Glomerular visceral epithelial cell (primary cell): ENCODE data around the gene SBDS.

Experiments
- DNase-seq: peaks from one replicate; pipeline ENCODE4 v3.0.0-alpha.2; 2016; ENCODE audit errors: extremely low spot score

SBDS gene

GRCh38 chr7:66946545-66946944 is 48.8 kb downstream of the SBDS start:
- DNase-seq = no peak

GRCh38 chr7:66939325-66939724 is 56.1 kb downstream of the SBDS start:
- DNase-seq = no peak

DNA sequence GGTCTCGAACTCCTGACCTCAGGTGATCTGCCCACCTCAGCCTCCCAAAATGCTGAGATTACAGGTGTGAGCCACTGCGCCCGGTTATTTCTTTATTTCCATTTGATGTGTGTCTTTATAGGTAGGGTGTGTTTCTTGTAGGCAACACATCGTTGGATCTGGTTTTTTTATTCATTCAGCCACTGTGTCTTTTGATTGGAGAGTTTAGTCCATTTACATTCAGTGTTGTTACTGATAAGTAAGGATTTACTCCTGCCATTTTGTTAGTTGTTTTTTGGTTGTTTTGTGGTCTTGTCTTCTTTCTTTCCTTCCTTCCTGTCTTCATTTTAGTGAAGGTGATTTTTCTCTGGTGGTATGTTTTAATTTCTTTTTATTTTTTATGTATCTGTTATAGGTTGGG is 57.4 kb downstream of the SBDS start:
- DNase-seq = no peak
